Lower leg skin (tissue), 4 donors: Measurements from ENCODE around the gene KIN. TPM values are rescaled to one million over a fixed set of nuclear protein-coding genes. Genes with fewer than 3 reads are reported as not detected.

ENCODE experiments used
- DNase-seq, 2 donors: peaks; one replicate each; pipeline ENCODE4 v3.0.0-alpha.2; 2019; ENCODE audit warnings: low spot score in 2 of 2
- H3K4me3 ChIP-seq: fragments of 200-600 bp; sonication (generic); 2 replicates; pipeline ENCODE4 v1.5.1; 2017; ENCODE audit warnings: mild to moderate bottlenecking, low read depth; ENCODE audit not compliant: poor library complexity, severe bottlenecking
- POLR2A ChIP-seq, 2 donors: fragments of 450-650 bp; IDR thresholded peaks; one replicate each; pipeline ENCODE4 v1.6.1; 2016 to 2017; ENCODE audit warnings: antibody characterized with exemption in 2 of 2, mild to moderate bottlenecking in 1 of 2, moderate library complexity in 1 of 2
- WGBS, 2 donors: methylation state at CpG; one replicate each; pipeline ENCODE4 v1.1.5; 2018; 5-methylcytosine and 5-hydroxymethylcytosine counted together
- intact Hi-C: fragments of 100-400 bp; cut with DNase I; formaldehyde crosslinking; loops from one replicate; pipeline ENCODE4 v1.15.0; 2023; ENCODE audit warnings: low total_unique reads
- total RNA-seq, 4 donors: library from RNA; depleted of rRNA; stranded (reverse); fragments of >200 nt; gene quantifications; one replicate each; pipeline ENCODE4 v1.1.0, GENCODE V29; 2016
- TF ChIP-seq, protein P1 (sequence below), 3 donors: fragments of 450-650 bp; IDR thresholded peaks; one replicate each; pipeline ENCODE4 v1.5.1; 2016; ENCODE audit warnings: antibody characterized with exemption in 3 of 3, mild to moderate bottlenecking in 3 of 3, moderate library complexity in 2 of 3

The KIN gene
- total RNA-seq, 4 donors from 2014 or later = 7.0 to 10.3 (median 8.2) TPM

DNA sequence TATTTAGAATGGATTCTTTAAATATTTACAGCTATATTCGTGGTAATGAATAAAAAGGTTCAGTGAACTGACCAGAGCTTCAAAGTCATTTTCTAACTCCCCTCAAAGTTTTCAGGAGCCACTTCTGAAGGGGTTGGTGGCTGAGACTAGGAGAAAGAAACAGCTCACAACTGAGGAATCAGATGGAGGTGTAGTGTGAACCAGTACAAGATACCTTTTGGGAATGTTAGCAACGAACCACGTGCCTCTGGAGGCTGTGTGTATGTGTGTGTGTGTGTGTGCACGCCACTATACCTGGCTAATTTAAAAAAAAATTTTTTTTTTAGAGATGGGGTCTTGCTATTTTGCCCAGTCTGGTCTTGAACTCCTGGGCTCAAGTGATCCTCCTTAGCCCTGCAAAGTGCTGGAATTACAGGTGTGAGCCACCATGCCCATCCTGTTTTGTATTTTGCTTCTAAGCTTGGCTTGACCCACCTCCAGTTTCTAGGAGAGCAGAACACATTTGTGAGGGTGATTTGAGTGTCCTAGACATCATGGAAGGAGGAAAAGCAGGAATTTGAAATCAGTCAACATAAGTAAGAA is 21.0 kb upstream of the KIN start:
- 50 to 71% methylated on average over 4 of the region's 4 CpGs for WGBS, 2 donors
- TF ChIP-seq, protein P1, sequence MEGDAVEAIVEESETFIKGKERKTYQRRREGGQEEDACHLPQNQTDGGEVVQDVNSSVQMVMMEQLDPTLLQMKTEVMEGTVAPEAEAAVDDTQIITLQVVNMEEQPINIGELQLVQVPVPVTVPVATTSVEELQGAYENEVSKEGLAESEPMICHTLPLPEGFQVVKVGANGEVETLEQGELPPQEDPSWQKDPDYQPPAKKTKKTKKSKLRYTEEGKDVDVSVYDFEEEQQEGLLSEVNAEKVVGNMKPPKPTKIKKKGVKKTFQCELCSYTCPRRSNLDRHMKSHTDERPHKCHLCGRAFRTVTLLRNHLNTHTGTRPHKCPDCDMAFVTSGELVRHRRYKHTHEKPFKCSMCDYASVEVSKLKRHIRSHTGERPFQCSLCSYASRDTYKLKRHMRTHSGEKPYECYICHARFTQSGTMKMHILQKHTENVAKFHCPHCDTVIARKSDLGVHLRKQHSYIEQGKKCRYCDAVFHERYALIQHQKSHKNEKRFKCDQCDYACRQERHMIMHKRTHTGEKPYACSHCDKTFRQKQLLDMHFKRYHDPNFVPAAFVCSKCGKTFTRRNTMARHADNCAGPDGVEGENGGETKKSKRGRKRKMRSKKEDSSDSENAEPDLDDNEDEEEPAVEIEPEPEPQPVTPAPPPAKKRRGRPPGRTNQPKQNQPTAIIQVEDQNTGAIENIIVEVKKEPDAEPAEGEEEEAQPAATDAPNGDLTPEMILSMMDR (IDR thresholded peaks at IDR 0.05) = no peak
- TF ChIP-seq POLR2A (IDR thresholded peaks at IDR 0.05) = no peak
- intact Hi-C loops = no loop called here
- no peak for DNase-seq
- H3K4me3 ChIP-seq = no peak overlapping the region

DNA sequence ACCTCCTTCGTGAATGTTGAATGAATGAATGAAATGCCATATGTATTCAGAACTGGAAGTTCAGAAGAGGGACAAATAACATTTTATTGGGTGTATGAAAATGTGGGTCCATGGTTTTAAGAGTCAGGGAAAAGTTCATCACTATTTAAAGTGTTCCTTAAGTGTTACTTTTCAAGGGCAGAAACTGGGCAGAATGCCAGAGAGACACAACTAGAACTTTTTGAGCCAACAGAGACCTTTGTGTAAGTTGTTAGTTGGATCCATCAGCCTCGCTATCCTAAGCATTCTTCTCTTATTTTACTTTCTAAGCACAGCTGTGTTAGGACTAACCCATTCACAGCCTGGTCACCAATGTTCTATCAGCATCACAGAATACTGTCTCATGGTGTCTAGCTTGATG is 16.9 kb upstream of the KIN start:
- WGBS, 2 donors = 47 to 49% methylated on average over 2 of the region's 2 CpGs
- H3K4me3 ChIP-seq = no peak overlapping the region
- intact Hi-C loops = no loop called here
- TF ChIP-seq POLR2A (IDR thresholded peaks at IDR 0.05) = no peak
- TF ChIP-seq, protein P1 (IDR thresholded peaks at IDR 0.05) = no peak
- DNase-seq = no peak

DNA sequence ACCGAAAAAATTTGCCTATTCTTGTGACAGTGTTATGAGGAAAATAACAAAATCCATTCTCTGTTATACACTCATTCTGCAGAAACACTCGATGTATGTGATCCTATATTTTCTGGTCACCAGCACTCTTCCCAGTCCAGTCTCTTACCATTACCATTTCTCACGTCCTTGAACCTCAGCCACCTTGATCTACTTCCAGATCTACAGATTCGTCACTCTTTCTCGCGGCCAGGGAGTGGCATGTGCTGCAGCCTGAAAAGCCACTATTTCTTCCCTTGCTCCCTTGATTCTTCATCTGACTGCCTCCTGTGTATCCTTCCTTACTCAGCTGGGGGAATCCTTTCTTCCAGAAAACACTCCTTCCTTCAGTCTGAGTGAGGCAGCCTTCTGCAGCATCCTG is 16.4 kb upstream of the KIN start:
- H3K4me3 ChIP-seq = no peak overlapping the region
- intact Hi-C loops = no loop called here
- DNase-seq = no peak
- 87 to 94% methylated on average over 6 of the region's 6 CpGs for WGBS, 2 donors
- no peak for TF ChIP-seq POLR2A (IDR thresholded peaks at IDR 0.05)
- TF ChIP-seq, protein P1 (IDR thresholded peaks at IDR 0.05) = no peak

DNA sequence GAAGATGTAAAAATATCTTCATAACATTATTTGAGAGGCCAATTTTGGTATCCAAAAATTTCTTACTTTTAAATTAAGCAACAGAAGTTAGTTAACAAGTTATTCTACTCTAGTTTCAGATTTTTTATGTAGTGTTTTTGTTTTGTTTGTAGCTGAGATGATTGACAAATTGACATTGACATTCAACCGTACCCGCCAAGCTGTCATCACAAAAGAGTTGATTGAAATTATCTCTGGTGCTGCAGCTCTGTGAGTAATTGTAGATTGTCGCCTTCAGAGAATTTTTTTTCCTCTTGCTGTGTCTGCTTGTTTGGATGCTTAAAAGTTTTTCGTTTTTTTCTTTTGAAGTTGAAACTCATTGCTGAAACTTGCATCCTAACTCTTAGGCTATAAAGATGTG is 14.8 kb upstream of the KIN start:
- TF ChIP-seq, protein P1 (IDR thresholded peaks at IDR 0.05) = no peak
- no peak for TF ChIP-seq POLR2A (IDR thresholded peaks at IDR 0.05)
- intact Hi-C loops = no loop called here
- DNase-seq = no peak
- H3K4me3 ChIP-seq = no peak overlapping the region
- WGBS, 2 donors = 93 to 94% methylated on average over 4 of the region's 4 CpGs

DNA sequence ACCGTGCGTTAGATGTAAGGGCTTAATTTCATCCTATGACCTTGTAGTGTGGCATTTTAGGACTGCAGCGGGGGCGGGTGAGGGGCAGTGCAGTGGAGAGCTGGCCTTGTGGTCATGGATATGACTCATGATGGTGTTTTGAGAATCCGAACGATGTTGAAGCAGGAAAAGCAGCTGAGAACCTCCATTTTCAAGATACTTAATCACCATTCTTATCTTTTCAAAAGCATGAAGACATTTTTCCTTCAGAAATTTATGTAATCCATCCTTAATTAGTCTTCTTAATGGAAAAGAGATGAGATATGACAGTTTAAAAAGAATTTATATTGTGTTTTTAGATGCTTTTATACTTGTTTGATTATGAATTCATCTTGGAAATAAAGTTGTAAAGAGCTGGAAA is 9.8 kb upstream of the KIN start:
- no peak for DNase-seq
- intact Hi-C loops = no loop called here
- TF ChIP-seq, protein P1 (IDR thresholded peaks at IDR 0.05) = no peak
- no peak for TF ChIP-seq POLR2A (IDR thresholded peaks at IDR 0.05)
- H3K4me3 ChIP-seq = no peak overlapping the region
- 76 to 77% methylated on average over 6 of the region's 6 CpGs for WGBS, 2 donors

DNA sequence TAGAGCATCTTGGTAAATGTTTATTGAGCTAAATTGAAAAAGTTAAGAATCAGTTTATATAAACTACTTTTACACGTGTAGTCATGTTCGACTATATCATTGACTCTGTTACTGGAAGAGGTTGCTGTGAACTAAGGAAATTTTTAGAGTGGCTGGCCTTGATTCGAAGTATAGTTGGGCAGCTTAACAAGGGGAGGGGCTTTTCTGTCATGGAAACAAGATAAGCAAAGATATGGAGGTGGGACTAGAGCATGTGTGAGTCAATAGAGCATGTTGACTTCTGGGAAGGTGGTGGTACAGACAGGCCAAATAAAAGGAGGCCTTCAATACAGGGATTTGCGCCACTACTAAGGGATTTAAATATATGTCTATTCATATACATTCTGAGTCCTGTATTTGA is 7.8 kb upstream of the KIN start:
- H3K4me3 ChIP-seq = no peak overlapping the region
- no peak for DNase-seq
- TF ChIP-seq POLR2A (IDR thresholded peaks at IDR 0.05) = no peak
- TF ChIP-seq, protein P1 (IDR thresholded peaks at IDR 0.05) = no peak
- WGBS, 2 donors = 64 to 73% methylated on average over 4 of the region's 4 CpGs
- intact Hi-C loops = no loop called here
